ENCODE measurements around the gene MTMR11.

DNA sequence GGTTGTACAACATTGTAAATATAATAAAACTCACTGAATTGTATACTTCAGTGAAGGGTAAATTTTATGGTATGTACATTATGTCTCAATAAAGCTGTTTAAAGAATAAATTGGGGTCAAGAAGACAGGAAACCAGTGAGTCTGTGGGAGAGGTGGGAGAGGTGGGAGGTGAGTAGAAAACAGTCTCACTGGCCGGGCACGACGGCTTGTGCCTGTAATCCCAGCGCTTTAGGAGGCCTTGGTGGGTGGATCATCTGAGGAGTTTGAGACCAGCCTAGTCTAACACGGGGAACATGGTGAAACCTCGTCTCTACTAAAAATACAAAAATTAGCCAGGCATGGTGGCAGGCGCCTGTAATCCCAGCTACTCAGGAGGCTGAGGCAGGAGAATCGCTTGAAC is 4.2 kb downstream of the MTMR11 start:
- TF ChIP-seq, protein P1, sequence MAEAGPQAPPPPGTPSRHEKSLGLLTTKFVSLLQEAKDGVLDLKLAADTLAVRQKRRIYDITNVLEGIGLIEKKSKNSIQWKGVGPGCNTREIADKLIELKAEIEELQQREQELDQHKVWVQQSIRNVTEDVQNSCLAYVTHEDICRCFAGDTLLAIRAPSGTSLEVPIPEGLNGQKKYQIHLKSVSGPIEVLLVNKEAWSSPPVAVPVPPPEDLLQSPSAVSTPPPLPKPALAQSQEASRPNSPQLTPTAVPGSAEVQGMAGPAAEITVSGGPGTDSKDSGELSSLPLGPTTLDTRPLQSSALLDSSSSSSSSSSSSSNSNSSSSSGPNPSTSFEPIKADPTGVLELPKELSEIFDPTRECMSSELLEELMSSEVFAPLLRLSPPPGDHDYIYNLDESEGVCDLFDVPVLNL (CRISPR knock-in tag; IDR thresholded peaks at IDR 0.05; ENCODE audit: borderline replicate concordance, low read depth), result no peak
- TF ChIP-seq ZBTB21 (CRISPR knock-in tag; IDR thresholded peaks at IDR 0.05; ENCODE audit: borderline replicate concordance), result no peak
- TF ChIP-seq, protein P2, sequence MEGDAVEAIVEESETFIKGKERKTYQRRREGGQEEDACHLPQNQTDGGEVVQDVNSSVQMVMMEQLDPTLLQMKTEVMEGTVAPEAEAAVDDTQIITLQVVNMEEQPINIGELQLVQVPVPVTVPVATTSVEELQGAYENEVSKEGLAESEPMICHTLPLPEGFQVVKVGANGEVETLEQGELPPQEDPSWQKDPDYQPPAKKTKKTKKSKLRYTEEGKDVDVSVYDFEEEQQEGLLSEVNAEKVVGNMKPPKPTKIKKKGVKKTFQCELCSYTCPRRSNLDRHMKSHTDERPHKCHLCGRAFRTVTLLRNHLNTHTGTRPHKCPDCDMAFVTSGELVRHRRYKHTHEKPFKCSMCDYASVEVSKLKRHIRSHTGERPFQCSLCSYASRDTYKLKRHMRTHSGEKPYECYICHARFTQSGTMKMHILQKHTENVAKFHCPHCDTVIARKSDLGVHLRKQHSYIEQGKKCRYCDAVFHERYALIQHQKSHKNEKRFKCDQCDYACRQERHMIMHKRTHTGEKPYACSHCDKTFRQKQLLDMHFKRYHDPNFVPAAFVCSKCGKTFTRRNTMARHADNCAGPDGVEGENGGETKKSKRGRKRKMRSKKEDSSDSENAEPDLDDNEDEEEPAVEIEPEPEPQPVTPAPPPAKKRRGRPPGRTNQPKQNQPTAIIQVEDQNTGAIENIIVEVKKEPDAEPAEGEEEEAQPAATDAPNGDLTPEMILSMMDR (IDR thresholded peaks at IDR 0.05), result no peak
